Caco-2 (cell line): Measurements from ENCODE around the gene C9orf78. TPM values are rescaled to one million over a fixed set of nuclear protein-coding genes. Genes with fewer than 3 reads are reported as not detected.

Experiments used
- BruUV-seq: library from RNA; stranded (reverse); fragments of 400-500 nt; replicated peaks from 2 replicates; lab custom pipeline; 2021; lab: Mats Ljungman, UMichigan
- CTCF ChIA-PET: fragments of 300-600 bp; sonication (Branson Sonifier 250); formaldehyde crosslinking; loops from one replicate; lab custom pipeline; 2022; ENCODE audit warnings: antibody characterized with exemption; lab: Charles Lee
- POLR2A ChIA-PET: fragments of 300-600 bp; sonication (Branson Sonifier 250); formaldehyde crosslinking; loops from one replicate; lab custom pipeline; 2022; ENCODE audit warnings: antibody characterized with exemption; lab: Charles Lee
- DNase-seq, 2 experiments: peaks; one replicate each; pipeline versions ENCODE4 v3.0.0 to v3.0.0-alpha.2; 2020 to 2022
- H3K27me3 ChIP-seq: replicated peaks from 2 replicates; pipeline ENCODE4 v1.6.0; 2011; ENCODE audit warnings: low read length; ENCODE audit not compliant: control insufficient read depth, insufficient read depth
- H3K36me3 ChIP-seq: 2 replicates; pipeline ENCODE4 v1.5.1; 2011; ENCODE audit warnings: low read length; ENCODE audit not compliant: control insufficient read depth, insufficient read depth
- H3K4me1 ChIP-seq: fragments of 250-450 bp; sonication (Bioruptor Pico); 2 replicates; pipeline ENCODE4 v1.5.1; 2020; ENCODE audit warnings: mild to moderate bottlenecking
- H3K4me3 ChIP-seq: 2 replicates; pipeline ENCODE4 v1.5.1; 2011; ENCODE audit warnings: low read depth, mild to moderate bottlenecking, control low read depth, low read length
- H3K9me3 ChIP-seq: fragments of 250-450 bp; sonication (Bioruptor Pico); 2 replicates; pipeline ENCODE4 v1.5.1; 2020; ENCODE audit warnings: mild to moderate bottlenecking, moderate library complexity
- H3K27ac Mint-ChIP-seq: one replicate; pipeline ENCODE4 v1.8.0; 2022; ENCODE audit warnings: mixed read lengths; ENCODE audit not compliant: unreplicated experiment
- H3K27me3 Mint-ChIP-seq: one replicate; pipeline ENCODE4 v1.8.0; 2022; ENCODE audit warnings: mixed read lengths; ENCODE audit not compliant: insufficient read depth, unreplicated experiment
- H3K36me3 Mint-ChIP-seq: one replicate; pipeline ENCODE4 v1.8.0; 2022; ENCODE audit warnings: mild to moderate bottlenecking, mixed read lengths; ENCODE audit not compliant: insufficient read depth, unreplicated experiment
- H3K4me1 Mint-ChIP-seq: one replicate; pipeline ENCODE4 v1.8.0; 2022; ENCODE audit warnings: low read depth, mixed read lengths; ENCODE audit not compliant: unreplicated experiment
- H3K4me3 Mint-ChIP-seq: one replicate; pipeline ENCODE4 v1.8.0; 2022; ENCODE audit warnings: mild to moderate bottlenecking, moderate library complexity, mixed read lengths; ENCODE audit not compliant: unreplicated experiment
- H3K9me3 Mint-ChIP-seq: one replicate; pipeline ENCODE4 v1.8.0; 2022; ENCODE audit warnings: mixed read lengths; ENCODE audit not compliant: unreplicated experiment
- intact Hi-C: fragments of 100-400 bp; cut with micrococcal nuclease; formaldehyde crosslinking; loops from one replicate; pipeline ENCODE4 v1.10.0; 2022; ENCODE audit not compliant: unreplicated experiment
- total RNA-seq: library from RNA; stranded (reverse); gene quantifications from 2 replicates; pipeline ENCODE4 v1.2.3, GENCODE V29; 2022
- TF ChIP-seq, protein P1 (sequence below), 2 experiments: fragments of 200-600 bp in 1 of 2; IDR thresholded peaks; 1 replicate in 1 of 2; 2 replicates in 1 of 2; pipeline versions ENCODE4 v1.5.1 to v1.8.0; 2011 to 2022; ENCODE audit warnings: antibody characterized with exemption in 1 of 2, control low read depth in 1 of 2, inconsistent platforms in 1 of 2, low read depth in 1 of 2, low read length in 1 of 2, mild to moderate bottlenecking in 1 of 2, moderate library complexity in 1 of 2; ENCODE audit not compliant: insufficient read depth in 1 of 2, severe bottlenecking in 1 of 2, unreplicated experiment in 1 of 2

The C9orf78 gene
- total RNA-seq, 1 experiment from 2014 or later = 44.1 TPM

DNA sequence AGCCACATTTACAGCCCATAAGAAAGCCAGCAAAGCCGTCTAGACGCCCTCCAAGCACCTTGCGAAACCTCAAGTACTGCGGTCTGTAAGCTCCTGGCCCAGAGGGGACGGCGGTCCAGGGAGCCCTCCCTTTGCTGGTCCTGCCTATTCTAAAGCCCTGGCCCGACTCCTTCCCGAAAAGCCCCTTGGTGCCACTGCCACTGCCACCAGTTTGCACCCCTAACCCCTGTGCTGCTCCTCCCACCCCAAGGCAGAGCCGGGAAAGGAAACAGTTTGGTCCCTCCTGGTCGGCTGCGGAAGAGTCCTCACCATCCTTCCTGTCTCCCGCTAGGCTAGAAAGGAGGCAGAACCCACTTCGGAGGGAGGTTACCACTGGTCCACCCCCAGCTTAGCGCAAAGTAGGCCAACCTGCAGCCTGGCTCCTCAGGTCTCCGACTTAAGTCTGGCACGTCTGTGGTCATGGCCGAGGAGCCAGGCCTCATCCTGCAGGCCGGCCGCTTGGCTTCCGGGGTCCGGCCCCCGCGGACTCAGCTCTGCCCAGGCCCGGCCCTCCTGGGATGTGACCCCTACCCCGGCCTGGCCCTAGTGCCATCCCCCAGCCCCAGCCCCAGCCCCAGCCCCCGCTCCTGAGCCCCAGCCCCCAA is 12.1 kb downstream of the C9orf78 start:
- H3K4me3 ChIP-seq = peak overlapping the region; percentile 100
- ChIA-PET POLR2A (interaction anchor here (0.6 to 1.2 kb wide), 2 partner anchors 151 to 250 kb away, joined by 3 read pairs; no protein-coding TSS in a partner anchor), CTCF (no interaction called here)
- no peaks in the 10 kb centered on the region for H3K4me1 ChIP-seq
- Mint-ChIP-seq H3K4me1 (peaks cover 6% of the 10 kb centered on the region), H3K36me3 (peaks cover 38% of the 10 kb centered on the region), H3K9me3 (no peaks in the 10 kb centered on the region), H3K27ac (no peak overlapping the region), H3K27me3 (no peaks in the 10 kb centered on the region), H3K4me3 (peak overlapping the region; percentile 90)
- no peaks in the 10 kb centered on the region for H3K27me3 ChIP-seq
- no TSS peak for BruUV-seq
- TF ChIP-seq, protein P1, sequence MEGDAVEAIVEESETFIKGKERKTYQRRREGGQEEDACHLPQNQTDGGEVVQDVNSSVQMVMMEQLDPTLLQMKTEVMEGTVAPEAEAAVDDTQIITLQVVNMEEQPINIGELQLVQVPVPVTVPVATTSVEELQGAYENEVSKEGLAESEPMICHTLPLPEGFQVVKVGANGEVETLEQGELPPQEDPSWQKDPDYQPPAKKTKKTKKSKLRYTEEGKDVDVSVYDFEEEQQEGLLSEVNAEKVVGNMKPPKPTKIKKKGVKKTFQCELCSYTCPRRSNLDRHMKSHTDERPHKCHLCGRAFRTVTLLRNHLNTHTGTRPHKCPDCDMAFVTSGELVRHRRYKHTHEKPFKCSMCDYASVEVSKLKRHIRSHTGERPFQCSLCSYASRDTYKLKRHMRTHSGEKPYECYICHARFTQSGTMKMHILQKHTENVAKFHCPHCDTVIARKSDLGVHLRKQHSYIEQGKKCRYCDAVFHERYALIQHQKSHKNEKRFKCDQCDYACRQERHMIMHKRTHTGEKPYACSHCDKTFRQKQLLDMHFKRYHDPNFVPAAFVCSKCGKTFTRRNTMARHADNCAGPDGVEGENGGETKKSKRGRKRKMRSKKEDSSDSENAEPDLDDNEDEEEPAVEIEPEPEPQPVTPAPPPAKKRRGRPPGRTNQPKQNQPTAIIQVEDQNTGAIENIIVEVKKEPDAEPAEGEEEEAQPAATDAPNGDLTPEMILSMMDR (IDR thresholded peaks at IDR 0.05; ENCODE audit: insufficient read depth in 1 of 2, low read depth in 1 of 2, low read length in 1 of 2, severe bottlenecking in 1 of 2, unreplicated experiment in 1 of 2) = no peak
- no peaks in the 10 kb centered on the region for H3K36me3 ChIP-seq
- intact Hi-C loops = no loop called here
- no peaks in the 10 kb centered on the region for H3K9me3 ChIP-seq
- no peak for DNase-seq

DNA sequence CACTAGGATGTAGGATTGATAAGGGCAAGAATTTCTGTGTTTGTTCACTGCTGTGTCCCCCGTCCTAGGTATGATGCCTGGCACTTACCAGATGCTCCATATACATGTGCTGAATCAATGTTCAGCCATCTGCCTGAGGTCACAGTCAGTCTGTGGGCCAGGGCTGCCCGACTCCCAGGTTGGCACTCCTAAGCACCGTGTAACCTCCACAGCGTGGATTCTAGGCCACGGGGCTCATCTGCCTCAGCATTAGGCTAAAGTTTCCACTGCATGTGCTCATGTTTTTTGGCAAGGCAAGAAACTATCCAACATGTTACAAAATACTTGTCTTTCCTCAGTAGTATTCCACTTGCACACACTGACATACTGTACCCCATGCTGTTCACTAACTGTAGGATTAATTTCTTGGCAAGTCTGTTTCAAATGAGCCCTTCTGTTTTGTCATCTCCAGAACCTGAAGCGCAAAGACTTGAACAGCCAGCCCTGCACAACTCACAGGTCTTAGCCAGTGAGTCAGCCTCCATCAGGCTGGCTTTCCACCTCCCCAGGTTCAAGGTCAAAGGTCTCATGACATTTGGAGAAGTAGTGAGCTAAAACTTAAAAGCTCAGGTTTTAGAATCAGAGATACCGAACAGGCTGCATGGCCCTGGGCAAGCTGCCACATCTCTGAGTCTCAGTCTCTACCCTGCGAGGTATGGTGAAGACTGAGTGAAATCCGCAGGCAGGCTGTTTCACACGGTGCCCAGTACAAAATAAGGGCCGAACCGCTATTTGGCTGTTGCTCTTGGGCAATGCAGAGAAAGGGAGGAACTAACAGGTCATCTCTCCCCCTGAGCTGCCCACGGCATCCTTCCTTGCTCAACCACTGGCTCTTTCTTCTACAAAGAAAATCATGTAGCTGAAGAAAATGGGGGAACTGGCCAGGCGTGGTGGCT is 18.3 kb downstream of the C9orf78 start:
- TF ChIP-seq, protein P1 (IDR thresholded peaks at IDR 0.05; ENCODE audit: insufficient read depth in 1 of 2, low read depth in 1 of 2, low read length in 1 of 2, severe bottlenecking in 1 of 2, unreplicated experiment in 1 of 2) = no peak
- POLR2A ChIA-PET = no interaction called here

DNA sequence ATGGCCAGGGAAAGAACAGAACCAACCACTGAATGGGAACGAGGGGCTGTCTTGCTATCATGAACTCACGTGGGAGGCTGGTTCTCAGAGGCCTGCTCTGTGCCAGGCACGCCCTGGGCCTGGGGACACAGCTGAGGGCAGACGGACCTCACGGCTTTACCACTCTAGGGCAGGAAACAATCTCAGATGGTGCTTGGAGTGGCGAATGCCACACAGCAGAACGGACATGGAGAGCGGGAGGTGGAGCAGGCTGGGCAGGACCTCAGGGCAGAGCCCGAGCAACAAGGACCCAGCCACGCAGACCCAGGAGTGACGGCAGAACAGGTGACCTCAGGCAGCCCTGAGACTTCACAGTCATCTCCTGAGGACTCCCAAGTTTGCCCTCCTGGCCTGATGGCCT is 19.8 kb downstream of the C9orf78 start:
- no peaks in the 10 kb centered on the region for H3K9me3 ChIP-seq
- Mint-ChIP-seq H3K27ac (peak overlapping the region; percentile 40), H3K36me3 (peaks cover 54% of the 10 kb centered on the region), H3K4me3 (peak overlapping the region; percentile 7), H3K27me3 (no peaks in the 10 kb centered on the region), H3K4me1 (peaks cover 23% of the 10 kb centered on the region), H3K9me3 (no peaks in the 10 kb centered on the region)
- H3K4me3 ChIP-seq = no peak overlapping the region
- peaks cover 3% of the 10 kb centered on the region; the same call in 1 of the 2 replicates for H3K36me3 ChIP-seq
- peaks cover 20% of the 10 kb centered on the region for H3K4me1 ChIP-seq
- TF ChIP-seq, protein P1 (IDR thresholded peaks at IDR 0.05; ENCODE audit: insufficient read depth in 1 of 2, low read depth in 1 of 2, low read length in 1 of 2, severe bottlenecking in 1 of 2, unreplicated experiment in 1 of 2) = no peak
- no peak for DNase-seq
- ChIA-PET CTCF (no interaction called here), POLR2A (interaction anchor here (0.6 kb wide), 1 partner anchor 647 kb away, joined by 4 read pairs; no protein-coding TSS in a partner anchor)
- intact Hi-C loops = no loop called here
- BruUV-seq = no TSS peak
- H3K27me3 ChIP-seq = no peaks in the 10 kb centered on the region

More for the DNA sequence above, 18.3 kb downstream of the C9orf78 start:
- CTCF ChIA-PET = no interaction called here
- intact Hi-C loops = no loop called here
- H3K36me3 ChIP-seq = peaks cover 3% of the 10 kb centered on the region; the same call in 1 of the 2 replicates
- H3K4me3 Mint-ChIP-seq = no peak overlapping the region
- peaks cover 12% of the 10 kb centered on the region for H3K4me1 Mint-ChIP-seq
- no peak for DNase-seq
- H3K9me3 ChIP-seq = no peaks in the 10 kb centered on the region
- H3K36me3 Mint-ChIP-seq = peaks cover 46% of the 10 kb centered on the region
- H3K4me3 ChIP-seq = no peak overlapping the region
- H3K27ac Mint-ChIP-seq = no peak overlapping the region
- no peaks in the 10 kb centered on the region for H3K9me3 Mint-ChIP-seq
- BruUV-seq = no TSS peak
- H3K4me1 ChIP-seq = peaks cover 6% of the 10 kb centered on the region
- no peaks in the 10 kb centered on the region for H3K27me3 Mint-ChIP-seq
- no peaks in the 10 kb centered on the region for H3K27me3 ChIP-seq
